Breast epithelium (tissue), 4 donors: ENCODE results near the gene FBXO27. TPM values are rescaled to one million over a fixed set of nuclear protein-coding genes. Genes with fewer than 3 reads are reported as not detected.

Experiments
- DNase-seq, 2 donors: peaks; one replicate each; pipeline ENCODE4 v3.0.0-alpha.2; 2019; ENCODE audit warnings: low spot score in 2 of 2
- H3K27ac ChIP-seq, 2 donors: fragments of 200-600 bp; sonication (generic) in 1 of 2; one replicate each; pipeline ENCODE4 v1.5.1; 2016 to 2019; ENCODE audit warnings: mild to moderate bottlenecking in 1 of 2
- H3K27me3 ChIP-seq, 2 donors: fragments of 200-600 bp; sonication (generic) in 1 of 2; one replicate each; pipeline versions ENCODE4 v1.5.1 to v1.6.0; 2017 to 2019; ENCODE audit warnings: control low read depth in 1 of 2, mild to moderate bottlenecking in 1 of 2
- H3K36me3 ChIP-seq: fragments of 200-600 bp; one replicate; pipeline ENCODE4 v1.5.1; 2019
- H3K4me1 ChIP-seq, 2 donors: fragments of 200-600 bp; sonication (generic); one replicate each; pipeline ENCODE4 v1.5.1; 2016 to 2019; ENCODE audit warnings: control low read depth in 1 of 2
- H3K4me3 ChIP-seq, 3 donors: fragments of 200-600 bp; sonication (generic); 1 replicate in 2 of 3; 2 replicates in 1 of 3; pipeline ENCODE4 v1.5.1; 2016 to 2019; ENCODE audit warnings: mild to moderate bottlenecking in 3 of 3, moderate library complexity in 2 of 3
- H3K9me3 ChIP-seq, 2 donors: fragments of 200-600 bp; sonication (generic) in 1 of 2; one replicate each; pipeline ENCODE4 v1.5.1; 2016 to 2019; ENCODE audit warnings: control low read depth in 1 of 2
- POLR2A ChIP-seq: fragments of 450-650 bp; IDR thresholded peaks from one replicate; pipeline ENCODE4 v1.6.1; 2016; ENCODE audit warnings: antibody characterized with exemption, mild to moderate bottlenecking, moderate library complexity
- POLR2AphosphoS5 ChIP-seq, 3 donors: sonication (generic); formaldehyde crosslinking; IDR thresholded peaks; one replicate each; pipeline ENCODE4 v1.6.1; 2017; ENCODE audit warnings: antibody characterized with exemption in 3 of 3
- intact Hi-C: fragments of 100-400 bp; cut with DNase I; formaldehyde crosslinking; loops from one replicate; pipeline ENCODE4 v1.15.1; 2023; ENCODE audit warnings: low total_unique reads
- total RNA-seq, 3 donors: library from RNA; depleted of rRNA; stranded (reverse); fragments of >200 nt; gene quantifications; one replicate each; pipeline ENCODE4 v1.1.0, GENCODE V29; 2016
- TF ChIP-seq, protein P1 (sequence below), 3 donors: fragments of 450-650 bp; IDR thresholded peaks; one replicate each; pipeline ENCODE4 v1.5.1; 2016 to 2017; ENCODE audit warnings: antibody characterized with exemption in 3 of 3, mild to moderate bottlenecking in 3 of 3, moderate library complexity in 3 of 3

The FBXO27 gene
- total RNA-seq, 3 donors from 2014 or later: 2.6 to 7.2 (median 5.1) TPM

DNA sequence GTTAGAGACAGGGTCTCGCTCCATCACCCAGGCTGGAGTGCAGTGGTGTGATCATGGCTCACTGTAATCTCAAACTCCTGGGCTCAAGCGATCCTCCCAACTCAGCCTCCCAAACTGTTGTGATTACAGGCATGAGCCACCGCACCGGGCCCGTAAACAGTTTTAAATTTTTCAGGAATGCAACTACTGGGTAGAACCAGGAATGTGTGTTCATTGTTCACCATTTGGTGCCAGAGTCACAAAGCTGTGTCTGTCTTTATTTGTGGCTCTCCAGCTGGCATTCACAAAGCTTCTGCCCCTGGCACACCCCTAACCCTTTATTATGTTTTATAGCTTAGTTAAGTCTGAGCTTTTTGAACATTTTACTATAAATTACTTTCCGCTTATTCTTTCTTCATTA lies 32.1 kb upstream of the FBXO27 start:
- Histone ChIP-seq H3K9me3 (no peaks in the 10 kb centered on the region), H3K27ac (no peak overlapping the region), H3K4me3 (no peak overlapping the region), H3K4me1 (no peaks in the 10 kb centered on the region), H3K27me3 (no peaks in the 10 kb centered on the region), H3K36me3 (no peaks in the 10 kb centered on the region)
- TF ChIP-seq POLR2AphosphoS5 (IDR thresholded peaks at IDR 0.05) (no peak), POLR2A (no peak)
- TF ChIP-seq, protein P1, sequence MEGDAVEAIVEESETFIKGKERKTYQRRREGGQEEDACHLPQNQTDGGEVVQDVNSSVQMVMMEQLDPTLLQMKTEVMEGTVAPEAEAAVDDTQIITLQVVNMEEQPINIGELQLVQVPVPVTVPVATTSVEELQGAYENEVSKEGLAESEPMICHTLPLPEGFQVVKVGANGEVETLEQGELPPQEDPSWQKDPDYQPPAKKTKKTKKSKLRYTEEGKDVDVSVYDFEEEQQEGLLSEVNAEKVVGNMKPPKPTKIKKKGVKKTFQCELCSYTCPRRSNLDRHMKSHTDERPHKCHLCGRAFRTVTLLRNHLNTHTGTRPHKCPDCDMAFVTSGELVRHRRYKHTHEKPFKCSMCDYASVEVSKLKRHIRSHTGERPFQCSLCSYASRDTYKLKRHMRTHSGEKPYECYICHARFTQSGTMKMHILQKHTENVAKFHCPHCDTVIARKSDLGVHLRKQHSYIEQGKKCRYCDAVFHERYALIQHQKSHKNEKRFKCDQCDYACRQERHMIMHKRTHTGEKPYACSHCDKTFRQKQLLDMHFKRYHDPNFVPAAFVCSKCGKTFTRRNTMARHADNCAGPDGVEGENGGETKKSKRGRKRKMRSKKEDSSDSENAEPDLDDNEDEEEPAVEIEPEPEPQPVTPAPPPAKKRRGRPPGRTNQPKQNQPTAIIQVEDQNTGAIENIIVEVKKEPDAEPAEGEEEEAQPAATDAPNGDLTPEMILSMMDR (IDR thresholded peaks at IDR 0.05): no peak
- intact Hi-C loops: no loop called here
- no peak for DNase-seq

DNA sequence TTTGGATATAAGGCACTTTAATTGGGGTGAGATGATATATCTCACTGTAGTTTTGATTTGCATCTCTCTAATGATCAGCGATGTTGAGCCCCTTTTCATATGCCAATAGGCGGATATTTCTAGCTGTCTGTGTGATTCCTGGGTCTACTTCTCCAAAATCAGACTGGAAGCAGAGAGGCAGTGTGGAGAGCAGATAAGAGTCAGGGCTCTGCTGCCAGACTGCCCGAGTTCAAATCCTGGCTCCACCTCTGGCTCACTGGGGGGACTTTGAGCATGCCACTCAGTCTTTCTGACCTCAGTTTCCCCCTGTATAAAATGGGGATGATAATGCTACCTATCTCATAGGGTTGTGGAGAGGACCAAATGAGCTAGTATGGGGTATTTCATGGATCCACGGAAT lies 27.8 kb upstream of the FBXO27 start:
- Histone ChIP-seq H3K9me3 (no peaks in the 10 kb centered on the region), H3K27ac (no peak overlapping the region), H3K27me3 (no peaks in the 10 kb centered on the region), H3K4me1 (no peaks in the 10 kb centered on the region), H3K36me3 (no peaks in the 10 kb centered on the region), H3K4me3 (no peak overlapping the region)
- TF ChIP-seq POLR2A (no peak), POLR2AphosphoS5 (IDR thresholded peaks at IDR 0.05) (no peak)
- TF ChIP-seq, protein P1 (IDR thresholded peaks at IDR 0.05): no peak
- intact Hi-C loops: no loop called here
- DNase-seq: no peak

- H3K9me3 ChIP-seq: peaks cover 6% of the 10 kb centered on the region in 2 donors
- intact Hi-C loops: no loop called here
These were observed 27.0 kb upstream of the FBXO27 start for GRCh38 chr19:39059302-39059701.

DNA sequence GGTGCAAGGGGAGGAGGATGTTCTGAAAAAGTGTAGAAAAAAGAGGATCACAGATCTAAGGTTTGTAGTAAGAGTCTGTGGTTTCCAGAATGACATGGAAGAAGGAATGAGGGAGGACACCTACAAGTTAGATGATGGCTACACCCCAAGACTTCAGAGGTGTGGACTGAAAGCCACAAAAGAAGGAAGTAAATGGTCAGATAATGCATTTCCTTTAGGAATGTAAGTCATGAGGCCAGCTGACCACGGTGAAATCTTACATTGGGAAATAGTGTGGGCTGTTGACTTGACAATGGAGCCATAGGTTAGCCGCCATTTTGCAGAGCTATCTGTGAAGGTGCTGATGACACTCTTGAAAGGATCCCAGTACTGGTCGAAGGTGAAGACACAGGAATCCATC lies 25.3 kb upstream of the FBXO27 start:
- H3K4me3 ChIP-seq: no peak overlapping the region

More at GRCh38 chr19:39059302-39059701, 27.0 kb upstream of the FBXO27 start:
- Histone ChIP-seq H3K4me3 (no peak overlapping the region), H3K27me3 (no peaks in the 10 kb centered on the region), H3K36me3 (no peaks in the 10 kb centered on the region), H3K27ac (no peak overlapping the region), H3K4me1 (no peaks in the 10 kb centered on the region)
- no peak for TF ChIP-seq POLR2AphosphoS5 (IDR thresholded peaks at IDR 0.05)
- TF ChIP-seq, protein P1 (IDR thresholded peaks at IDR 0.05): no peak
- TF ChIP-seq POLR2A: no peak
- DNase-seq: no peak

DNA sequence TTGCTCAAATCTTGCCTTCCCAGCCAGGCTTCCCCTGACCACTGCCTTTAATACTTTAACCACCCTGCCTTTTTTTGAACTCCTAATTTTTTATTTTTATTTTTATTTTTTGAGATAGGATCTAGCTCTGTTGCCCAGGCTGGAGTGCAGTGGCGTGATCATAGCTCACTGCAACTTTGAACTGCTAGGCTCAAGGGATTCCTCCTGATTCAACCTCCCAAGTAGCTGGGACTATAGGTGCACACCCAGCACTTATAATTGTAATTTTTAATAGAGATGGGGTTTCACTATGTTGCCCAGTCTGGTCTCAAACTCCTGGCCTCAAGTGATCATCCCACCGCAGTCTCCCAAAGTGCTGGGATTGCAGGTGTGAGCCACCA lies 21.7 kb upstream of the FBXO27 start:
- peaks cover 6% of the 10 kb centered on the region in 2 donors for H3K9me3 ChIP-seq
- no peaks in the 10 kb centered on the region for H3K36me3 ChIP-seq
- H3K27me3 ChIP-seq: no peaks in the 10 kb centered on the region
- no peak for DNase-seq
- H3K27ac ChIP-seq: no peak overlapping the region
- no peak overlapping the region for H3K4me3 ChIP-seq
- TF ChIP-seq, protein P1 (IDR thresholded peaks at IDR 0.05): no peak
- TF ChIP-seq POLR2AphosphoS5 (IDR thresholded peaks at IDR 0.05) (no peak), POLR2A (no peak)
- intact Hi-C loops: no loop called here
- no peaks in the 10 kb centered on the region for H3K4me1 ChIP-seq

More for the DNA sequence above, 25.3 kb upstream of the FBXO27 start:
- no peaks in the 10 kb centered on the region for H3K4me1 ChIP-seq
- peaks cover 6% of the 10 kb centered on the region in 2 donors for H3K9me3 ChIP-seq
- no peak for DNase-seq
- intact Hi-C loops: no loop called here
- H3K27me3 ChIP-seq: no peaks in the 10 kb centered on the region
- H3K27ac ChIP-seq: no peak overlapping the region
- TF ChIP-seq POLR2A: no peak
- TF ChIP-seq, protein P1 (IDR thresholded peaks at IDR 0.05): no peak
- no peak for TF ChIP-seq POLR2AphosphoS5 (IDR thresholded peaks at IDR 0.05)
- no peaks in the 10 kb centered on the region for H3K36me3 ChIP-seq
